ENCODE results near the gene SMIM12. TPM values are rescaled to one million over a fixed set of nuclear protein-coding genes. Genes with fewer than 3 reads are reported as not detected.
A peak's percentile ranks its signal among the peaks of the same experiment; 100 is the strongest.

Gene SMIM12, protein sequence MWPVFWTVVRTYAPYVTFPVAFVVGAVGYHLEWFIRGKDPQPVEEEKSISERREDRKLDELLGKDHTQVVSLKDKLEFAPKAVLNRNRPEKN
- 62.4 and 66.2 TPM in 2 replicates for total RNA-seq

- Mint-ChIP-seq H3K36me3 (ENCODE audit: low read depth) (peaks cover 12% of the 10 kb centered on the region), H3K4me3 (peak within 1 kb of the TSS; percentile 98), H3K4me1 (ENCODE audit: low read depth) (peaks cover 51% of the 10 kb centered on the region), H3K27me3 (ENCODE audit: insufficient read depth) (peaks cover 4% of the 10 kb centered on the region), H3K9me3 (no peaks in the 10 kb centered on the region), H3K27ac (peak within 1 kb of the TSS; percentile 96)
- DNase-seq (ENCODE audit: low spot score) = peak; percentile 90
- intact Hi-C loops (cut with micrococcal nuclease) = loop anchor here (1.0 to 10.0 kb wide), 9 partner anchors 25 to 1595 kb away; partner anchors contain the start of genes KIAA0319L, NCDN, OSCP1 and SFPQ
Observed at GRCh38 chr1:34859446-34860200, at the start of gene SMIM12. Gene SMIM12, minus strand, starts transcription at chr1:34859749. Its CDS starts 3,772 bp downstream, at chr1:34855977.

GRCh38 chr1:34908369-34908768, 48.8 kb upstream of the SMIM12 start:
- Mint-ChIP-seq H3K27me3 (ENCODE audit: insufficient read depth) (peaks cover 2% of the 10 kb centered on the region), H3K4me3 (no peak overlapping the region), H3K9me3 (no peaks in the 10 kb centered on the region), H3K4me1 (ENCODE audit: low read depth) (no peaks in the 10 kb centered on the region), H3K27ac (no peak overlapping the region), H3K36me3 (ENCODE audit: low read depth) (no peaks in the 10 kb centered on the region)
- intact Hi-C loops (cut with micrococcal nuclease) = no loop called here
- DNase-seq (ENCODE audit: low spot score) = no peak

DNA sequence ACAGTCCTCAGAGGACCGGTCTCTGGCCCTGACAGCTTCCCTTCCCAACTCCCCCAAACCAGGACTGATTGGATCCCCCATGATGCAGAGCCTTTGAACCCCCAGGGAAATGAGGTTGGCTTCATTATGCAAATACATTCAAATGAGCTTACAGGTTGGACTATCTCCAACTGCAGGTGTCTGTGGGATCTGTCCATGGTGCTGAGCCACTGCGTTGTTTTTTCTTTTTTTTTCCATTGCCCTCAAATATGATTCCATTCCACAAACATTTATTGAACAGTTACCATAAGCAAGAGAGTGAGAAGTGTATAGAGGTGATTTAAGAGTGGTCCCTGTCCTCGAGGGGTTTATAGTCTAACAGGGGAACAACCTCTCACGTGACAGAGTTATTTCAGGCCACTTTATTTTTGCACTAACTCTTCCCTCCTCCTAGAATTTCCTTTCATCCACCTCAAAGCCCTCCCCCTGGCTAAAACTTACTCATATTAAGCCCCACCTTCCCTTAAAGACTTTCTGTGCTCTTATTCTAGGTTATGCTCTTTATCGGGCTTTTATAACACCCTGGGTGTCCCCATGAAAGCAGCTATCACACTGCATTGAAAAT, 48.0 kb upstream of the SMIM12 start:
- H3K9me3 Mint-ChIP-seq = no peaks in the 10 kb centered on the region
- no peak overlapping the region for H3K27ac Mint-ChIP-seq
- intact Hi-C loops (cut with micrococcal nuclease) = no loop called here
- no peaks in the 10 kb centered on the region for H3K4me1 Mint-ChIP-seq (ENCODE audit: low read depth)
- H3K4me3 Mint-ChIP-seq = no peak overlapping the region
- no peaks in the 10 kb centered on the region for H3K36me3 Mint-ChIP-seq (ENCODE audit: low read depth)
- DNase-seq (ENCODE audit: low spot score) = no peak
- no peaks in the 10 kb centered on the region for H3K27me3 Mint-ChIP-seq (ENCODE audit: insufficient read depth)

DNA sequence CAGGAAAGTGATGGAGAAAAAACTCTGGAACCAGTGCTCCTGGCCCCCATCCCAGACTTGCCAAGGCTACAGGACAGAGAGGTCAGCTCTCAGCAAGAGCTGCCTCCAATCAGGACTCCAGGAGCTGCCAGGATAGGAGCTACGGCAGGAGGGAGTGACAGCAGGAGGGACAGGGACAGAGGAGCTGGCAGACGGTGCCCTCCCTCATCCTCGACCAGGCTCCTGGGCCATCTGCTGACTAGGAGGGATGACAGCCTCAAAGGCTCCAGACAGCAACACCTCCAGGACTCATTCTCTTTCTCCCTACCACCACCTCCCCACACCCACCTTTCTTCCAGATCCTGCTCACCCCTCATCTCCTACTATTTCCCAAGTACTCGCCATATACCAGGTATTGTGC, 47.2 kb upstream of the SMIM12 start:
- H3K27me3 Mint-ChIP-seq (ENCODE audit: insufficient read depth) = no peaks in the 10 kb centered on the region
- no peaks in the 10 kb centered on the region for H3K36me3 Mint-ChIP-seq (ENCODE audit: low read depth)
- no peak for DNase-seq (ENCODE audit: low spot score)
- H3K4me1 Mint-ChIP-seq (ENCODE audit: low read depth) = no peaks in the 10 kb centered on the region
- intact Hi-C loops (cut with micrococcal nuclease) = no loop called here
- no peak overlapping the region for H3K4me3 Mint-ChIP-seq
- no peak overlapping the region for H3K27ac Mint-ChIP-seq
- H3K9me3 Mint-ChIP-seq = no peaks in the 10 kb centered on the region

DNA sequence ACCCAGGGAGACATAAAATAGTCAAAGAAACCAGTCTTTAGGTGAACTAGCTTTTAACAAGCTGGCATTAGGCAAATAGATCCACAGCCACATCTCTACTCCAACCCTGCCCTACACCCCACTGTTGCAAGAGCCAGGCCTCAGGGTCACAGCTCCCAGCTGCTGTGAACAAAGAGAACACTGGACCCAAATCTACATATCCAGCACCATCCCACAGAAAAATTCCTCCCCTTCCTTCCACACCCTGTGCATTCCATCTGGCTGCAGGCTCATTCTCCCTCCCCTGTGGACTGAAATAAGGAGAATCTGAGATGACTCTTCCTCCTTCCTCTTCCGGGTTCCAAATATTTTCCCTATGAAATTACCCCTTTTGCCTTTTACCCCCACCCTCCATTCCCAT, 46.7 kb upstream of the SMIM12 start:
- H3K9me3 Mint-ChIP-seq = no peaks in the 10 kb centered on the region
- H3K4me1 Mint-ChIP-seq (ENCODE audit: low read depth) = no peaks in the 10 kb centered on the region
- no peak for DNase-seq (ENCODE audit: low spot score)
- no peak overlapping the region for H3K27ac Mint-ChIP-seq
- H3K36me3 Mint-ChIP-seq (ENCODE audit: low read depth) = no peaks in the 10 kb centered on the region
- no peak overlapping the region for H3K4me3 Mint-ChIP-seq
- no peaks in the 10 kb centered on the region for H3K27me3 Mint-ChIP-seq (ENCODE audit: insufficient read depth)
- intact Hi-C loops (cut with micrococcal nuclease) = no loop called here

GRCh38 chr1:34905098-34905459, 45.5 kb upstream of the SMIM12 start:
- intact Hi-C loops (cut with micrococcal nuclease) = no loop called here
- Mint-ChIP-seq H3K4me1 (ENCODE audit: low read depth) (no peaks in the 10 kb centered on the region), H3K27ac (no peak overlapping the region), H3K36me3 (ENCODE audit: low read depth) (no peaks in the 10 kb centered on the region), H3K4me3 (no peak overlapping the region), H3K27me3 (ENCODE audit: insufficient read depth) (no peaks in the 10 kb centered on the region), H3K9me3 (no peaks in the 10 kb centered on the region)
- no peak for DNase-seq (ENCODE audit: low spot score)

DNA sequence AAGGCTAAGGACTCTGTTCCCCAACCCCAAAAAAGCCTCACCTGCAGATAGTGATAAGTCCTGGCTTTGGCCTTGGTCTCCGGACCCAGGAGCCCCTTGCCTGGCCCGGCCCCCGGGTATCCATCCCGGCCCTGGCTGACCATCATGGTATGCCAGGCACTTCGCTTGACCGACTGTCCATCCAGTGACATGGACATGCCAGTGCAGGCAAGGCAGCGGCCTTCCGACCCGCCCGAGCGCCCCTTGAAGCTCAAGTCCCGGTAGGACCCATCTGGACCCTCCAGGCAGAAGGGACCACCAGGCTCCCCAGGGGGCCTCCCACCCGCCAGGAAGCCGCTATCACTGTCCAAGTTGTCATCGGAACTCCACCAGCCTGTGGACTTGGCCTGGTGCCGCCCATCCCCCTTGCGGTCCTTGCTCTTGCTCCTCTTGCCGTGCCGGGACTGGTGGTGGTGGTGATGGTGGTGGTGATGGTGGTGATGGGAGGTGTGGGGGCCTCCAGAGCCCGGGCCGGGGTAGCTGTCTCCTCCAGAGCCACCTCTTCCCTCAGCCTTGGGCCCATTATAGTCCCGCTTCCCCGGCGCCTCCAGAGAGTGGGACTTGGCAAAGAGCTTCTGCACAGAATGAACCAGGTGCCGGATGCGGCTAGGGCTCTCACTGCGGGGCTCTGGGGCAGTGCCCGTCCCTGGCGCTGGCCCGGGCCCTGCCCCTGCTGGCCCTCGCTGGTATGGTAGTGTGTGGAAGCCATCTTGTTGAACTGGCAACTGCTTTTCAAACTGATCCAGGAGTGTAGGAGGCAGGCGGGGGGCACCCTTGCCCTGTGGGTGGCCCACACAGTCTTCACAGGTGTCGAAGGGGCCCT, 44.9 kb upstream of the SMIM12 start:
- Mint-ChIP-seq H3K4me1 (ENCODE audit: low read depth) (no peaks in the 10 kb centered on the region), H3K4me3 (no peak overlapping the region), H3K9me3 (no peaks in the 10 kb centered on the region), H3K27ac (no peak overlapping the region), H3K36me3 (ENCODE audit: low read depth) (no peaks in the 10 kb centered on the region), H3K27me3 (ENCODE audit: insufficient read depth) (no peaks in the 10 kb centered on the region)
- intact Hi-C loops (cut with micrococcal nuclease) = no loop called here
- DNase-seq (ENCODE audit: low spot score) = no peak

DNA sequence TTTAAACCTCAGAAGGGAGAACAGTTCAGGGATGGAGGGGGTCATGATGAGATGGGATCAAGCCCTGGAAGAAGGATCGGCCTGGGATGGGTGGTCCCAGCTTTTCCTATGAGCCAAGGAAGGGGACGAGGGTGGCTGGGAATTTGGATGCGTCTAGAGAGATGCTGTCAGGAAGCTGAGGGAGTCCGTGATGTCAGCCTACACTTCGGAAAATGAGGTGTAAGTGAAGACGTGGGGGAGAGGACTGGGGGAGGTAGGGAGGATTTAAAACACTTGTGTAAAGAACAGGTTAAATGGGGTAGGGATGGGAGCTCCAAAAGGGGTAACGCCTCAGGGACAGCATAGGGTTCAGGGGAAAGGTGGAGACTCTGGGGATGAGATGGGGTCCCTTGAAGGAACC, 42.4 kb upstream of the SMIM12 start:
- Mint-ChIP-seq H3K27ac (no peak overlapping the region), H3K4me3 (no peak overlapping the region), H3K4me1 (ENCODE audit: low read depth) (no peaks in the 10 kb centered on the region), H3K27me3 (ENCODE audit: insufficient read depth) (peaks cover 6% of the 10 kb centered on the region), H3K36me3 (ENCODE audit: low read depth) (no peaks in the 10 kb centered on the region), H3K9me3 (no peaks in the 10 kb centered on the region)
- no peak for DNase-seq (ENCODE audit: low spot score)
- intact Hi-C loops (cut with micrococcal nuclease) = no loop called here

GRCh38 chr1:34900775-34901502, 41.4 kb upstream of the SMIM12 start:
- Mint-ChIP-seq H3K9me3 (no peaks in the 10 kb centered on the region), H3K4me3 (no peak overlapping the region), H3K27ac (no peak overlapping the region), H3K27me3 (ENCODE audit: insufficient read depth) (peaks cover 6% of the 10 kb centered on the region), H3K4me1 (ENCODE audit: low read depth) (no peaks in the 10 kb centered on the region), H3K36me3 (ENCODE audit: low read depth) (no peaks in the 10 kb centered on the region)
- intact Hi-C loops (cut with micrococcal nuclease) = no loop called here
- DNase-seq (ENCODE audit: low spot score) = no peak

- Mint-ChIP-seq H3K27ac (no peak overlapping the region), H3K4me1 (ENCODE audit: low read depth) (no peaks in the 10 kb centered on the region), H3K27me3 (ENCODE audit: insufficient read depth) (peaks cover 6% of the 10 kb centered on the region), H3K4me3 (no peak overlapping the region), H3K36me3 (ENCODE audit: low read depth) (no peaks in the 10 kb centered on the region), H3K9me3 (no peaks in the 10 kb centered on the region)
- intact Hi-C loops (cut with micrococcal nuclease) = no loop called here
- DNase-seq (ENCODE audit: low spot score) = no peak
Observed at GRCh38 chr1:34899906-34900305, 40.4 kb upstream of the SMIM12 start.

GRCh38 chr1:34899471-34899870, 39.9 kb upstream of the SMIM12 start:
- no peak overlapping the region for H3K27ac Mint-ChIP-seq
- H3K4me1 Mint-ChIP-seq (ENCODE audit: low read depth) = no peaks in the 10 kb centered on the region
- H3K27me3 Mint-ChIP-seq (ENCODE audit: insufficient read depth) = peaks cover 6% of the 10 kb centered on the region
- intact Hi-C loops (cut with micrococcal nuclease) = no loop called here
- no peak overlapping the region for H3K4me3 Mint-ChIP-seq
- DNase-seq (ENCODE audit: low spot score) = no peak
- no peaks in the 10 kb centered on the region for H3K36me3 Mint-ChIP-seq (ENCODE audit: low read depth)
- H3K9me3 Mint-ChIP-seq = no peaks in the 10 kb centered on the region

- Mint-ChIP-seq H3K27me3 (ENCODE audit: insufficient read depth) (peaks cover 8% of the 10 kb centered on the region), H3K4me1 (ENCODE audit: low read depth) (no peaks in the 10 kb centered on the region), H3K4me3 (no peak overlapping the region), H3K27ac (no peak overlapping the region), H3K9me3 (peaks cover under 1% of the 10 kb centered on the region), H3K36me3 (ENCODE audit: low read depth) (no peaks in the 10 kb centered on the region)
- intact Hi-C loops (cut with micrococcal nuclease) = no loop called here
- no peak for DNase-seq (ENCODE audit: low spot score)
Observed at GRCh38 chr1:34898330-34898761, 38.8 kb upstream of the SMIM12 start.
